ENCODE results near the gene IPO7. TPM values are rescaled to one million over a fixed set of nuclear protein-coding genes. Genes with fewer than 3 reads are reported as not detected.
A peak's percentile ranks its signal among the peaks of the same experiment; 100 is the strongest.

Gene IPO7
- total and polyA plus RNA-seq, 2 of the 13 experiments (the other 11 are each of a cell fraction or from before 2014, with no cell fraction given) = 59.4 to 98.4 TPM

GRCh38 chr11:9384535-9385326, at the start of gene IPO7 (continued):
- TF ChIP-seq, protein P1, sequence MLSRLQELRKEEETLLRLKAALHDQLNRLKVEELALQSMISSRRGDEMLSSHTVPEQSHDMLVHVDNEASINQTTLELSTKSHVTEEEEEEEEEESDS (CRISPR knock-in tag; IDR thresholded peaks at IDR 0.05; ENCODE audit: borderline replicate concordance) = 0 out of 2 replicates have a peak, but pooled peaks have one; percentile 5
- TF ChIP-seq NRL (CRISPR knock-in tag; IDR thresholded peaks at IDR 0.05; ENCODE audit: borderline replicate concordance) (no peak; the same call in none of the 2 replicates), CEBPB (IDR thresholded peaks at IDR 0.05; ENCODE audit: borderline replicate concordance, low read depth, low read length) (no peak), TARDBP (CRISPR knock-in tag; IDR thresholded peaks at IDR 0.05) (peak; percentile 69), MAF1 (CRISPR knock-in tag; IDR thresholded peaks at IDR 0.05; ENCODE audit: borderline replicate concordance) (0 out of 2 replicates have a peak, but pooled peaks have one; percentile 84), MATR3 (CRISPR knock-in tag; IDR thresholded peaks at IDR 0.05) (no peak), ZNF546 (CRISPR knock-in tag; conservative IDR thresholded peaks at IDR 0.05) (peak; percentile 80), JUND (CRISPR knock-in tag; IDR thresholded peaks at IDR 0.05) (no peak), ZSCAN25 (CRISPR knock-in tag; IDR thresholded peaks at IDR 0.05) (peak; percentile 76), MYNN (CRISPR knock-in tag; IDR thresholded peaks at IDR 0.05; ENCODE audit: low read depth) (no peak), DBP (CRISPR knock-in tag; IDR thresholded peaks at IDR 0.05; ENCODE audit: not compliant biosample characterization) (no peak), SKIL (CRISPR knock-in tag; IDR thresholded peaks at IDR 0.05; ENCODE audit: borderline replicate concordance) (no peak), ZBTB7A (CRISPR knock-in tag; IDR thresholded peaks at IDR 0.05) (no peak), GMEB1 (CRISPR knock-in tag; IDR thresholded peaks at IDR 0.05; ENCODE audit: borderline replicate concordance) (peak; percentile 92), ZNF3 (CRISPR knock-in tag; IDR thresholded peaks at IDR 0.05) (peak; percentile 59; the same call in 1 of the 2 replicates)
- TF ChIP-seq, protein P2, sequence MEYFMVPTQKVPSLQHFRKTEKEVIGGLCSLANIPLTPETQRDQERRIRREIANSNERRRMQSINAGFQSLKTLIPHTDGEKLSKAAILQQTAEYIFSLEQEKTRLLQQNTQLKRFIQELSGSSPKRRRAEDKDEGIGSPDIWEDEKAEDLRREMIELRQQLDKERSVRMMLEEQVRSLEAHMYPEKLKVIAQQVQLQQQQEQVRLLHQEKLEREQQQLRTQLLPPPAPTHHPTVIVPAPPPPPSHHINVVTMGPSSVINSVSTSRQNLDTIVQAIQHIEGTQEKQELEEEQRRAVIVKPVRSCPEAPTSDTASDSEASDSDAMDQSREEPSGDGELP (IDR thresholded peaks at IDR 0.05; ENCODE audit: borderline replicate concordance, low read depth) = peak; percentile 84; the same call in 1 of the 2 replicates
- TF ChIP-seq, protein P3, sequence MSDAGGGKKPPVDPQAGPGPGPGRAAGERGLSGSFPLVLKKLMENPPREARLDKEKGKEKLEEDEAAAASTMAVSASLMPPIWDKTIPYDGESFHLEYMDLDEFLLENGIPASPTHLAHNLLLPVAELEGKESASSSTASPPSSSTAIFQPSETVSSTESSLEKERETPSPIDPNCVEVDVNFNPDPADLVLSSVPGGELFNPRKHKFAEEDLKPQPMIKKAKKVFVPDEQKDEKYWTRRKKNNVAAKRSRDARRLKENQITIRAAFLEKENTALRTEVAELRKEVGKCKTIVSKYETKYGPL (CRISPR knock-in tag; IDR thresholded peaks at IDR 0.05) = peak; percentile 71; the same call in 1 of the 2 replicates
- TF ChIP-seq, protein P4, sequence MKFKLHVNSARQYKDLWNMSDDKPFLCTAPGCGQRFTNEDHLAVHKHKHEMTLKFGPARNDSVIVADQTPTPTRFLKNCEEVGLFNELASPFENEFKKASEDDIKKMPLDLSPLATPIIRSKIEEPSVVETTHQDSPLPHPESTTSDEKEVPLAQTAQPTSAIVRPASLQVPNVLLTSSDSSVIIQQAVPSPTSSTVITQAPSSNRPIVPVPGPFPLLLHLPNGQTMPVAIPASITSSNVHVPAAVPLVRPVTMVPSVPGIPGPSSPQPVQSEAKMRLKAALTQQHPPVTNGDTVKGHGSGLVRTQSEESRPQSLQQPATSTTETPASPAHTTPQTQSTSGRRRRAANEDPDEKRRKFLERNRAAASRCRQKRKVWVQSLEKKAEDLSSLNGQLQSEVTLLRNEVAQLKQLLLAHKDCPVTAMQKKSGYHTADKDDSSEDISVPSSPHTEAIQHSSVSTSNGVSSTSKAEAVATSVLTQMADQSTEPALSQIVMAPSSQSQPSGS (CRISPR knock-in tag; IDR thresholded peaks at IDR 0.05) = peak; percentile 68
- TF ChIP-seq, protein P5, sequence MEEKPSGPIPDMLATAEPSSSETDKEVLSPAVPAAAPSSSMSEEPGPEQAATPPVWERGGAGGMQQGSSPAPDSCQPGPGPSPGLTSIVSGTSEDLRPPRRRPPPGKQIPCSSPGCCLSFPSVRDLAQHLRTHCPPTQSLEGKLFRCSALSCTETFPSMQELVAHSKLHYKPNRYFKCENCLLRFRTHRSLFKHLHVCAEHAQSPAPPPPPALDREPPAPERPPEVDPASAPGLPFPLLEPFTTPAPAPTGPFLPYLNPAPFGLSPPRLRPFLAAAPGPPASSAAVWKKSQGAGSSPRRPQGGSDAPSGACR (CRISPR knock-in tag; IDR thresholded peaks at IDR 0.05) = peak; percentile 76

Measured in HepG2 (cell line).